ENCODE results near the gene MYOC. TPM values are rescaled to one million over a fixed set of nuclear protein-coding genes. Genes with fewer than 3 reads are reported as not detected.
"Not testable (repeated sequence)": the region's sequence is repeated elsewhere in the genome, so short reads cannot be mapped to it uniquely, and the experiment has no call there.

Gene MYOC
- total RNA-seq, 1 experiment from 2014 or later = not detected

DNA sequence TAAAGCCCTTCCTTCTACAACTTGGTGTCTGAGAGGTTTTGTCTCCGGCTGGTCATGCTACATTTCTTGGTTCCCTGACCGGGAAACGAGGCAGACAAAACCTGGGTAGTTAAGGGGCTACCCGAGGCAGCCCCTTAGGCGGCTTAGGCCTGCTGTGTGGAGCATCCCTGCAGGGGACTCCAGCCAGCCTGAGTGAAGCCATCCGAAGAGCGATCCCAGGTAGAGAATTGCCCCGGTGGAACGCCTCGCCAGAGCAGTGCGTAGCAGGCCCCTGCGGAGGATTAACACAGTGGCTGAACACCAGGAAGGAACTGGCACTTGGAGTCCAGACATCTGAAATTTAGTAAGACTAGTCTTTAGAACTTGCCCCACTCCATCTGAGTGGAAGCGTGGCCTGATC, 51.6 kb downstream of the MYOC start:
- Histone ChIP-seq H3K79me1 (ENCODE audit: insufficient read depth, low read depth, low read length, poor library complexity, severe bottlenecking) (no peaks in the 10 kb centered on the region), H2BK20ac (ENCODE audit: low read depth, low read length, poor library complexity, severe bottlenecking) (no peak overlapping the region), H2BK15ac (ENCODE audit: low read depth, low read length) (no peak overlapping the region), H2AK5ac (ENCODE audit: insufficient read length, low read length) (no peak overlapping the region), H3K9me3 (ENCODE audit: control insufficient read depth, low read depth, low read length) (no peaks in the 10 kb centered on the region), H4K91ac (ENCODE audit: insufficient read length, low read depth, low read length) (no peak overlapping the region), H3K4ac (ENCODE audit: low read depth, low read length) (no peak overlapping the region), H3T11ph (ENCODE audit: low read length) (no peak overlapping the region), H3K56ac (ENCODE audit: insufficient read length, low read depth, low read length) (no peak overlapping the region), H2BK120ac (ENCODE audit: low read depth, low read length, poor library complexity, severe bottlenecking) (no peak overlapping the region), H2BK12ac (ENCODE audit: insufficient read length, low read depth, low read length) (no peak overlapping the region), H3K9ac (ENCODE audit: extremely low read depth, insufficient read length, low read length) (no peak overlapping the region), H3K23ac (ENCODE audit: insufficient read length, low read depth, low read length) (no peak overlapping the region), H3K18ac (ENCODE audit: insufficient read length, low read depth, low read length) (no peak overlapping the region), H4K8ac (replicated peaks; ENCODE audit: insufficient read length, low read depth, low read length) (no peak overlapping the region), H3K27me3 (ENCODE audit: insufficient read depth, low read length) (no peaks in the 10 kb centered on the region), H2AFZ (ENCODE audit: low read length) (no peak overlapping the region), H3K79me2 (ENCODE audit: insufficient read depth, low read length) (no peaks in the 10 kb centered on the region), H4K5ac (ENCODE audit: insufficient read length, low read depth, low read length) (no peak overlapping the region), H3K4me2 (ENCODE audit: insufficient read depth, insufficient read length, low read length) (no peak overlapping the region), H2BK5ac (ENCODE audit: insufficient read length, low read length) (no peak overlapping the region), H3K14ac (ENCODE audit: insufficient read depth, low read length) (no peak overlapping the region), H3K23me2 (ENCODE audit: insufficient read length, low read depth, low read length, poor library complexity, severe bottlenecking) (no peaks in the 10 kb centered on the region), H4K20me1 (ENCODE audit: control insufficient read depth, insufficient read depth, insufficient read length) (no peaks in the 10 kb centered on the region), H3K27ac (ENCODE audit: insufficient read length, low read depth, low read length) (no peak overlapping the region), H3K4me1 (ENCODE audit: insufficient read depth, low read length) (peaks cover 4% of the 10 kb centered on the region; the same call in 1 of the 2 replicates)
- Mint-ChIP-seq H3K27me3 (ENCODE audit: low read depth) (no peaks in the 10 kb centered on the region), H3K4me3 (no peak overlapping the region), H3K9me3 (no peaks in the 10 kb centered on the region), H3K27ac (no peak overlapping the region; a peak in 1 of 7 replicates), H3K4me1 (peaks cover 12 to 14% of the 10 kb centered on the region in 2 experiments), H3K36me3 (ENCODE audit: insufficient read depth in 1 of 3, low read depth in 3 of 3) (no peaks in the 10 kb centered on the region)
- TF ChIP-seq, protein P1, sequence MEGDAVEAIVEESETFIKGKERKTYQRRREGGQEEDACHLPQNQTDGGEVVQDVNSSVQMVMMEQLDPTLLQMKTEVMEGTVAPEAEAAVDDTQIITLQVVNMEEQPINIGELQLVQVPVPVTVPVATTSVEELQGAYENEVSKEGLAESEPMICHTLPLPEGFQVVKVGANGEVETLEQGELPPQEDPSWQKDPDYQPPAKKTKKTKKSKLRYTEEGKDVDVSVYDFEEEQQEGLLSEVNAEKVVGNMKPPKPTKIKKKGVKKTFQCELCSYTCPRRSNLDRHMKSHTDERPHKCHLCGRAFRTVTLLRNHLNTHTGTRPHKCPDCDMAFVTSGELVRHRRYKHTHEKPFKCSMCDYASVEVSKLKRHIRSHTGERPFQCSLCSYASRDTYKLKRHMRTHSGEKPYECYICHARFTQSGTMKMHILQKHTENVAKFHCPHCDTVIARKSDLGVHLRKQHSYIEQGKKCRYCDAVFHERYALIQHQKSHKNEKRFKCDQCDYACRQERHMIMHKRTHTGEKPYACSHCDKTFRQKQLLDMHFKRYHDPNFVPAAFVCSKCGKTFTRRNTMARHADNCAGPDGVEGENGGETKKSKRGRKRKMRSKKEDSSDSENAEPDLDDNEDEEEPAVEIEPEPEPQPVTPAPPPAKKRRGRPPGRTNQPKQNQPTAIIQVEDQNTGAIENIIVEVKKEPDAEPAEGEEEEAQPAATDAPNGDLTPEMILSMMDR (conservative IDR thresholded peaks at IDR 0.05) = no peak
- DNase-seq = no peak
- WGBS (ENCODE audit: extremely low coverage, insufficient read length, low lambda C conversion rate) = no CpG with 5 or more reads among the region's 13 CpGs

DNA sequence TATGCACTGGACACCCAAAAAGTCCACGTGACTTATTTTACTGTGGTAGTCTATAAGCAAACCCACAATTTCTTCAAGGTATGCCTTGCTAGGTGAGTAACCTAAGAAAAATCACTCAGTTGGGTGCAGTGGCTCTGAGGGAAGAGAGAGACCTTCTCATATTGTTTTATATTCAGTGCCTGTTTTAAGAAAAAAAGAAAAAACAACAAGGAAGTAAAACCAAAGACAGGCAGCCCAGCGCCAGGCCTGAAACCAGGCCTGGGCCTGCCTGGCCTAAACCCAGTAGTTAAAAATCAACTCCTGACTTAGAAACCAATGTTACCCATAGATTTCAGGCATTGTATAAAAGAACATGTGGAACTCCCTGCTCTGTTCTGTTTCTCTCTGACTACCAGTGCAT, 52.2 kb downstream of the MYOC start:
- peaks cover 12 to 14% of the 10 kb centered on the region in 2 experiments for H3K4me1 Mint-ChIP-seq
- H3K23ac ChIP-seq (ENCODE audit: insufficient read length, low read depth, low read length); H3K27me3 ChIP-seq (ENCODE audit: insufficient read depth, low read length); H2BK15ac ChIP-seq (ENCODE audit: low read depth, low read length); H2AK5ac ChIP-seq (ENCODE audit: insufficient read length, low read length); H2BK12ac ChIP-seq (ENCODE audit: insufficient read length, low read depth, low read length); H3K79me2 ChIP-seq (ENCODE audit: insufficient read depth, low read length); H3K9ac ChIP-seq (ENCODE audit: extremely low read depth, insufficient read length, low read length); H3K4me2 ChIP-seq (ENCODE audit: insufficient read depth, insufficient read length, low read length); H3K27ac ChIP-seq (ENCODE audit: insufficient read length, low read depth, low read length); H3K56ac ChIP-seq (ENCODE audit: insufficient read length, low read depth, low read length); H2BK20ac ChIP-seq (ENCODE audit: low read depth, low read length, poor library complexity, severe bottlenecking); H3K9me3 ChIP-seq (ENCODE audit: control insufficient read depth, low read depth, low read length); H3K79me1 ChIP-seq (ENCODE audit: insufficient read depth, low read depth, low read length, poor library complexity, severe bottlenecking); H2AFZ ChIP-seq (ENCODE audit: low read length); H2BK5ac ChIP-seq (ENCODE audit: insufficient read length, low read length); H3K4ac ChIP-seq (ENCODE audit: low read depth, low read length); H2BK120ac ChIP-seq (ENCODE audit: low read depth, low read length, poor library complexity, severe bottlenecking); H3K14ac ChIP-seq (ENCODE audit: insufficient read depth, low read length); H4K5ac ChIP-seq (ENCODE audit: insufficient read length, low read depth, low read length); H3K23me2 ChIP-seq (ENCODE audit: insufficient read length, low read depth, low read length, poor library complexity, severe bottlenecking); H3K27me3 Mint-ChIP-seq (ENCODE audit: low read depth); H3K4me1 ChIP-seq (ENCODE audit: insufficient read depth, low read length); H3T11ph ChIP-seq (ENCODE audit: low read length); H4K91ac ChIP-seq (ENCODE audit: insufficient read length, low read depth, low read length); DNase-seq; H4K20me1 ChIP-seq (ENCODE audit: control insufficient read depth, insufficient read depth, insufficient read length); H3K4me3 Mint-ChIP-seq; H4K8ac ChIP-seq (replicated peaks; ENCODE audit: insufficient read length, low read depth, low read length); H3K27ac Mint-ChIP-seq; H3K9me3 Mint-ChIP-seq; H3K18ac ChIP-seq (ENCODE audit: insufficient read length, low read depth, low read length); H3K36me3 Mint-ChIP-seq (ENCODE audit: insufficient read depth in 1 of 3, low read depth in 3 of 3): not testable (repeated sequence)
- WGBS (ENCODE audit: extremely low coverage, insufficient read length, low lambda C conversion rate) = no CpG with 5 or more reads among the region's 2 CpGs
